ENCODE results near the gene TOPORS. TPM values are rescaled to one million over a fixed set of nuclear protein-coding genes. Genes with fewer than 3 reads are reported as not detected.

Gene TOPORS
- polyA plus RNA-seq, 1 of the 3 experiments (the other 2 are of a cell fraction) = 4.9 TPM

- peaks cover 42 to 53% of the 10 kb centered on the region in 2 experiments for H3K36me3 ChIP-seq (replicated peaks in 1 of 2; ENCODE audit: control insufficient read depth in 1 of 2, insufficient read depth in 2 of 2, low read length in 1 of 2)
- H3F3A ChIP-seq (replicated peaks; ENCODE audit: insufficient read depth) = no peaks in the 10 kb centered on the region
- H3K4me3 ChIP-seq (ENCODE audit: low read depth in 2 of 2, low read length in 1 of 2) = no peak overlapping the region
- H3K27me3 ChIP-seq (ENCODE audit: insufficient read depth) = no peaks in the 10 kb centered on the region
- H3K79me2 ChIP-seq (ENCODE audit: insufficient read depth) = peaks cover 88% of the 10 kb centered on the region
- 96% methylated on average over 4 of the region's 4 CpGs for WGBS (ENCODE audit: low lambda C conversion rate)
- H3K9ac ChIP-seq = no peak overlapping the region
- H4K20me1 ChIP-seq (ENCODE audit: insufficient read depth) = peaks cover 32% of the 10 kb centered on the region
- no peak overlapping the region for H3K27ac ChIP-seq (ENCODE audit: low read depth in 2 of 2, low read length in 1 of 2)
- H2AFZ ChIP-seq (ENCODE audit: low read depth) = no peak overlapping the region
- H3K9me2 ChIP-seq = no peaks in the 10 kb centered on the region
- no peak for DNase-seq
- H3K4me2 ChIP-seq = no peak overlapping the region
- H3K9me3 ChIP-seq = no peaks in the 10 kb centered on the region
- POLR2A ChIA-PET = no interaction called here
- no peak for TF ChIP-seq USF1 (IDR thresholded peaks at IDR 0.05; ENCODE audit: borderline replicate concordance, low read depth)
- no peak for TF ChIP-seq MEF2A (IDR thresholded peaks at IDR 0.05; ENCODE audit: borderline replicate concordance, low read depth)
- TF ChIP-seq, protein P1, sequence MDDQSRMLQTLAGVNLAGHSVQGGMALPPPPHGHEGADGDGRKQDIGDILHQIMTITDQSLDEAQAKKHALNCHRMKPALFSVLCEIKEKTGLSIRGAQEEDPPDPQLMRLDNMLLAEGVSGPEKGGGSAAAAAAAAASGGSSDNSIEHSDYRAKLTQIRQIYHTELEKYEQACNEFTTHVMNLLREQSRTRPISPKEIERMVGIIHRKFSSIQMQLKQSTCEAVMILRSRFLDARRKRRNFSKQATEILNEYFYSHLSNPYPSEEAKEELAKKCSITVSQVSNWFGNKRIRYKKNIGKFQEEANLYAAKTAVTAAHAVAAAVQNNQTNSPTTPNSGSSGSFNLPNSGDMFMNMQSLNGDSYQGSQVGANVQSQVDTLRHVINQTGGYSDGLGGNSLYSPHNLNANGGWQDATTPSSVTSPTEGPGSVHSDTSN (IDR thresholded peaks at IDR 0.05) = no peak
- TF ChIP-seq NRF1 (IDR thresholded peaks at IDR 0.05; ENCODE audit: low read depth, low read length) = no peak
- no peak for TF ChIP-seq JUND (IDR thresholded peaks at IDR 0.05)
- no peak for TF ChIP-seq NFIC (IDR thresholded peaks at IDR 0.05; ENCODE audit: borderline replicate concordance)
- no peak for TF ChIP-seq RFX5 (IDR thresholded peaks at IDR 0.05; ENCODE audit: low read length)
- no peak for TF ChIP-seq MXI1 (IDR thresholded peaks at IDR 0.05; ENCODE audit: low read depth, low read length)
- TF ChIP-seq USF2 (IDR thresholded peaks at IDR 0.05; ENCODE audit: borderline replicate concordance, low read depth, low read length) = no peak
- no peak for TF ChIP-seq TEAD4 (IDR thresholded peaks at IDR 0.05; ENCODE audit: borderline replicate concordance, insufficient read depth)
- TF ChIP-seq, protein P2, sequence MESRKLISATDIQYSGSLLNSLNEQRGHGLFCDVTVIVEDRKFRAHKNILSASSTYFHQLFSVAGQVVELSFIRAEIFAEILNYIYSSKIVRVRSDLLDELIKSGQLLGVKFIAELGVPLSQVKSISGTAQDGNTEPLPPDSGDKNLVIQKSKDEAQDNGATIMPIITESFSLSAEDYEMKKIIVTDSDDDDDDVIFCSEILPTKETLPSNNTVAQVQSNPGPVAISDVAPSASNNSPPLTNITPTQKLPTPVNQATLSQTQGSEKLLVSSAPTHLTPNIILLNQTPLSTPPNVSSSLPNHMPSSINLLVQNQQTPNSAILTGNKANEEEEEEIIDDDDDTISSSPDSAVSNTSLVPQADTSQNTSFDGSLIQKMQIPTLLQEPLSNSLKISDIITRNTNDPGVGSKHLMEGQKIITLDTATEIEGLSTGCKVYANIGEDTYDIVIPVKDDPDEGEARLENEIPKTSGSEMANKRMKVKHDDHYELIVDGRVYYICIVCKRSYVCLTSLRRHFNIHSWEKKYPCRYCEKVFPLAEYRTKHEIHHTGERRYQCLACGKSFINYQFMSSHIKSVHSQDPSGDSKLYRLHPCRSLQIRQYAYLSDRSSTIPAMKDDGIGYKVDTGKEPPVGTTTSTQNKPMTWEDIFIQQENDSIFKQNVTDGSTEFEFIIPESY (IDR thresholded peaks at IDR 0.05; ENCODE audit: borderline replicate concordance, low read depth) = no peak
- CTCF ChIA-PET = interaction anchor here (1.2 to 4.1 kb wide), 2 partner anchors 39 to 164 kb away, joined by 4 to 33 read pairs; no protein-coding TSS in a partner anchor
- H3K4me1 ChIP-seq (ENCODE audit: control insufficient read depth in 1 of 2, insufficient read depth in 2 of 2, low read depth in 1 of 2, low read length in 1 of 2) = no peaks in the 10 kb centered on the region; a peak in 1 of 4 replicates
These were observed 9.3 kb downstream of the TOPORS start for GRCh38 chr9:32543047-32543446.

GRCh38 chr9:32533816-32534215 is 18.6 kb downstream of the TOPORS start:
- Histone ChIP-seq H4K20me1 (ENCODE audit: insufficient read depth) (no peaks in the 10 kb centered on the region), H3K4me1 (ENCODE audit: control insufficient read depth in 1 of 2, insufficient read depth in 2 of 2, low read depth in 1 of 2, low read length in 1 of 2) (no peaks in the 10 kb centered on the region), H3K79me2 (ENCODE audit: insufficient read depth) (peaks cover 9% of the 10 kb centered on the region; the same call in 1 of the 2 replicates), H3K9ac (no peak overlapping the region), H3K9me3 (no peaks in the 10 kb centered on the region), H3K4me3 (ENCODE audit: low read depth in 2 of 2, low read length in 1 of 2) (no peak overlapping the region), H2AFZ (ENCODE audit: low read depth) (no peak overlapping the region), H3K27ac (ENCODE audit: low read depth in 2 of 2, low read length in 1 of 2) (no peak overlapping the region), H3K4me2 (no peak overlapping the region), H3K9me2 (no peaks in the 10 kb centered on the region), H3K36me3 (replicated peaks in 1 of 2; ENCODE audit: control insufficient read depth in 1 of 2, insufficient read depth in 2 of 2, low read length in 1 of 2) (peaks cover 3 to 32% of the 10 kb centered on the region in 2 experiments), H3K27me3 (ENCODE audit: insufficient read depth) (no peaks in the 10 kb centered on the region), H3F3A (replicated peaks; ENCODE audit: insufficient read depth) (no peaks in the 10 kb centered on the region)
- ChIA-PET POLR2A (no interaction called here), CTCF (interaction anchor here (0.7 to 1.1 kb wide), 3 partner anchors 12 to 155 kb away, joined by 4 to 6 read pairs (median 4); no protein-coding TSS in a partner anchor)
- no peak for DNase-seq
- WGBS (ENCODE audit: low lambda C conversion rate) = 97% methylated on average over 4 of the region's 4 CpGs
- TF ChIP-seq, protein P1 (IDR thresholded peaks at IDR 0.05) = no peak
- TF ChIP-seq POLR2AphosphoS5 (IDR thresholded peaks at IDR 0.05; ENCODE audit: low read depth, low read length) = no peak
- TF ChIP-seq MXI1 (IDR thresholded peaks at IDR 0.05; ENCODE audit: low read depth, low read length) = no peak
- no peak for TF ChIP-seq NRF1 (IDR thresholded peaks at IDR 0.05; ENCODE audit: low read depth, low read length)
- no peak for TF ChIP-seq MAX (IDR thresholded peaks at IDR 0.05; ENCODE audit: low read depth)
- TF ChIP-seq CTCF (IDR thresholded peaks at IDR 0.05) = no peak
- TF ChIP-seq GATA2 (CRISPR knock-in tag; IDR thresholded peaks at IDR 0.05) = no peak
- TF ChIP-seq EZH2phosphoT487 (IDR thresholded peaks at IDR 0.05; ENCODE audit: borderline replicate concordance, low read depth) = no peak
- no peak for TF ChIP-seq TCF12 (IDR thresholded peaks at IDR 0.05)

Measured in SK-N-SH (cell line).